ENCODE results near the gene KCNT2.

The KCNT2 gene

GRCh38 chr1:196442366-196442765 lies 165.9 kb downstream of the KCNT2 start:
- no peak for DNase-seq

- DNase-seq, result no peak
These were observed 167.5 kb downstream of the KCNT2 start for GRCh38 chr1:196440711-196441110.

GRCh38 chr1:196438329-196438728 lies 169.9 kb downstream of the KCNT2 start:
- DNase-seq, result no peak

GRCh38 chr1:196437671-196438070 lies 170.6 kb downstream of the KCNT2 start:
- DNase-seq, result no peak

- DNase-seq, result no peak
These were observed 175.2 kb downstream of the KCNT2 start for GRCh38 chr1:196433000-196433399.

- no peak for DNase-seq
These were observed 180.1 kb downstream of the KCNT2 start for GRCh38 chr1:196427976-196428734.

GRCh38 chr1:196425513-196425912 lies 182.7 kb downstream of the KCNT2 start:
- DNase-seq, result no peak

- DNase-seq, result no peak
These were observed 184.6 kb downstream of the KCNT2 start for GRCh38 chr1:196423612-196424011.

- no peak for DNase-seq
These were observed 189.5 kb downstream of the KCNT2 start for GRCh38 chr1:196418772-196419171.

GRCh38 chr1:196415978-196416377 lies 192.3 kb downstream of the KCNT2 start:
- no peak for DNase-seq

GRCh38 chr1:196412326-196412725 lies 195.9 kb downstream of the KCNT2 start:
- DNase-seq, result no peak

- DNase-seq, result no peak
These were observed 197.5 kb downstream of the KCNT2 start for GRCh38 chr1:196410768-196411167.

GRCh38 chr1:196409586-196409985 lies 198.7 kb downstream of the KCNT2 start:
- no peak for DNase-seq

- no peak for DNase-seq
These were observed 200.7 kb downstream of the KCNT2 start for GRCh38 chr1:196407358-196408051.

- DNase-seq, result no peak
These were observed 202.4 kb downstream of the KCNT2 start for GRCh38 chr1:196405839-196406238.

GRCh38 chr1:196403803-196404690 lies 204.2 kb downstream of the KCNT2 start:
- no peak for DNase-seq

- DNase-seq, result no peak
These were observed 206.3 kb downstream of the KCNT2 start for GRCh38 chr1:196401891-196402290.

GRCh38 chr1:196401452-196401833 lies 206.8 kb downstream of the KCNT2 start:
- no peak for DNase-seq

- DNase-seq, result no peak
These were observed 207.5 kb downstream of the KCNT2 start for GRCh38 chr1:196400478-196401451.

GRCh38 chr1:196399713-196400112 lies 208.5 kb downstream of the KCNT2 start:
- no peak for DNase-seq

- no peak for DNase-seq
These were observed 214.5 kb downstream of the KCNT2 start for GRCh38 chr1:196393742-196394141.

GRCh38 chr1:196393282-196393681 lies 215.0 kb downstream of the KCNT2 start:
- DNase-seq, result no peak

All from CD4-positive, alpha-beta T cell treated with Interferon gamma for 1 hour (primary cell).